HFFc6 (cell line): Measurements from ENCODE around the gene MRPL57. TPM values are rescaled to one million over a fixed set of nuclear protein-coding genes. Genes with fewer than 3 reads are reported as not detected.

Source experiments
- DNase-seq: peaks from one replicate; pipeline ENCODE4 v3.0.0-alpha.2; 2018
- H3K27ac Mint-ChIP-seq: 2 replicates; pipeline ENCODE4 v1.8.0; 2020; ENCODE audit warnings: mild to moderate bottlenecking, mixed read lengths
- H3K27me3 Mint-ChIP-seq: 2 replicates; pipeline ENCODE4 v1.8.0; 2021; ENCODE audit warnings: mild to moderate bottlenecking, moderate library complexity, mixed read lengths; ENCODE audit not compliant: insufficient read depth
- H3K36me3 Mint-ChIP-seq: 2 replicates; pipeline ENCODE4 v1.8.0; 2021; ENCODE audit warnings: low read depth, mixed read lengths
- H3K4me1 Mint-ChIP-seq: 2 replicates; pipeline ENCODE4 v1.8.0; 2020; ENCODE audit warnings: low read depth, mixed read lengths
- H3K4me3 Mint-ChIP-seq: 2 replicates; pipeline ENCODE4 v1.8.0; 2020; ENCODE audit warnings: mild to moderate bottlenecking, moderate library complexity, mixed read lengths
- H3K9me3 Mint-ChIP-seq: 2 replicates; pipeline ENCODE4 v1.8.0; 2020; ENCODE audit warnings: mild to moderate bottlenecking, mixed read lengths
- total RNA-seq, 6 experiments: library from RNA; stranded (reverse); fragmentation: NEBNext Ultra II Directional; extraction: Animal tissue kit (Norgen Biotek cat#: 25700); gene quantifications; 2 replicates in 1 of 6; 3 replicates in 5 of 6; pipeline ENCODE4 v1.2.3, GENCODE V29; 2021
- TF ChIP-seq, protein P1 (sequence below): fragments of 200-600 bp; sonication (generic); IDR thresholded peaks from 2 replicates; pipeline ENCODE4 v1.5.0; 2021; ENCODE audit warnings: antibody characterized with exemption, mild to moderate bottlenecking

MRPL57 gene
- total RNA-seq, 6 experiments from 2014 or later: 16.0 to 19.6 (median 18.1) TPM

GRCh38 chr13:21137696-21138095 lies 38.8 kb upstream of the MRPL57 start:
- H3K27ac Mint-ChIP-seq: no peak overlapping the region
- peaks cover 18% of the 10 kb centered on the region for H3K36me3 Mint-ChIP-seq
- H3K27me3 Mint-ChIP-seq: peaks cover 8% of the 10 kb centered on the region
- TF ChIP-seq, protein P1, sequence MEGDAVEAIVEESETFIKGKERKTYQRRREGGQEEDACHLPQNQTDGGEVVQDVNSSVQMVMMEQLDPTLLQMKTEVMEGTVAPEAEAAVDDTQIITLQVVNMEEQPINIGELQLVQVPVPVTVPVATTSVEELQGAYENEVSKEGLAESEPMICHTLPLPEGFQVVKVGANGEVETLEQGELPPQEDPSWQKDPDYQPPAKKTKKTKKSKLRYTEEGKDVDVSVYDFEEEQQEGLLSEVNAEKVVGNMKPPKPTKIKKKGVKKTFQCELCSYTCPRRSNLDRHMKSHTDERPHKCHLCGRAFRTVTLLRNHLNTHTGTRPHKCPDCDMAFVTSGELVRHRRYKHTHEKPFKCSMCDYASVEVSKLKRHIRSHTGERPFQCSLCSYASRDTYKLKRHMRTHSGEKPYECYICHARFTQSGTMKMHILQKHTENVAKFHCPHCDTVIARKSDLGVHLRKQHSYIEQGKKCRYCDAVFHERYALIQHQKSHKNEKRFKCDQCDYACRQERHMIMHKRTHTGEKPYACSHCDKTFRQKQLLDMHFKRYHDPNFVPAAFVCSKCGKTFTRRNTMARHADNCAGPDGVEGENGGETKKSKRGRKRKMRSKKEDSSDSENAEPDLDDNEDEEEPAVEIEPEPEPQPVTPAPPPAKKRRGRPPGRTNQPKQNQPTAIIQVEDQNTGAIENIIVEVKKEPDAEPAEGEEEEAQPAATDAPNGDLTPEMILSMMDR: no peak
- no peak overlapping the region for H3K4me3 Mint-ChIP-seq
- H3K9me3 Mint-ChIP-seq: no peaks in the 10 kb centered on the region
- H3K4me1 Mint-ChIP-seq: peaks cover 25% of the 10 kb centered on the region
- peak; percentile 24 for DNase-seq

DNA sequence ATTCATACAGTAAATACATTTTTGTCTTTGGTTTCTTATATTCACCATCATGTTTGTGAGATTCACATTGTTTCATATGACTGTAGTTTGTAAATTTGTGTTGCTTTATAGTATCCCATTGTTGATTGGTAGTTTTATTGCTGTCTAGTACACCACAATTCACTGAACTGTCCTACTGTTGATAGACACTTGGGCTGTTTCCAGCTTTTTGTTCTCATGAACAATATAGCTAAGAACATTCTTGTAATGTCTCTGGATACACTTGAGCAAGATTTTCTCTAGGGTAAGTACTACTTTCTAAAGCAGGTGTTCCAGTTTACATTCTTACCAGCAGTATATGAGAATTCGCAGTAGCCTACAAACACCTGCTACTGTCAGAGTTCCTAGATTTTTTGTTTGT lies 37.9 kb upstream of the MRPL57 start:
- Mint-ChIP-seq H3K4me1 (peaks cover 30% of the 10 kb centered on the region), H3K9me3 (no peaks in the 10 kb centered on the region), H3K27me3 (peaks cover 8% of the 10 kb centered on the region), H3K4me3 (peak overlapping the region; percentile 49; the same call in 1 of the 2 replicates), H3K36me3 (peaks cover 26% of the 10 kb centered on the region), H3K27ac (no peak overlapping the region)
- no peak for DNase-seq
- TF ChIP-seq, protein P1: no peak

GRCh38 chr13:21139374-21139773 lies 37.1 kb upstream of the MRPL57 start:
- Mint-ChIP-seq H3K27me3 (peaks cover 8% of the 10 kb centered on the region), H3K4me3 (peak overlapping the region; percentile 97), H3K27ac (peak overlapping the region; percentile 97), H3K4me1 (peaks cover 31% of the 10 kb centered on the region), H3K9me3 (no peaks in the 10 kb centered on the region), H3K36me3 (peaks cover 29% of the 10 kb centered on the region)
- no peak for DNase-seq
- TF ChIP-seq, protein P1: no peak

- H3K36me3 Mint-ChIP-seq: peaks cover 41% of the 10 kb centered on the region
- H3K4me1 Mint-ChIP-seq: peaks cover 31% of the 10 kb centered on the region
- peak overlapping the region; percentile 77 for H3K4me3 Mint-ChIP-seq
- no peaks in the 10 kb centered on the region for H3K9me3 Mint-ChIP-seq
- DNase-seq: no peak
- H3K27ac Mint-ChIP-seq: 0 out of 2 replicates have a peak overlapping the region, but pooled peaks have one; percentile 43
- peaks cover 6% of the 10 kb centered on the region for H3K27me3 Mint-ChIP-seq
- TF ChIP-seq, protein P1: no peak
Observed at GRCh38 chr13:21142766-21143165, 33.7 kb upstream of the MRPL57 start.

GRCh38 chr13:21147827-21148226 lies 28.6 kb upstream of the MRPL57 start:
- Mint-ChIP-seq H3K36me3 (peaks cover 25% of the 10 kb centered on the region), H3K27ac (peak overlapping the region; percentile 9; the same call in 1 of the 2 replicates), H3K9me3 (no peaks in the 10 kb centered on the region), H3K4me1 (peaks cover 18% of the 10 kb centered on the region), H3K27me3 (no peaks in the 10 kb centered on the region; the same call in 1 of the 2 replicates), H3K4me3 (no peak overlapping the region)
- TF ChIP-seq, protein P1: no peak
- DNase-seq: no peak
